KMS-11 (cell line): Measurements from ENCODE around the gene AUTS2.

Source experiments
- H2AFZ ChIP-seq: fragments of 200-600 bp; sonication (generic); 2 replicates; pipeline ENCODE4 v1.6.1; 2016; ENCODE audit warnings: antibody characterized with exemption, mixed run types, low read depth
- H3K27ac ChIP-seq: fragments of 200-600 bp; sonication (generic); 2 replicates; pipeline ENCODE4 v1.6.1; 2016; ENCODE audit warnings: mild to moderate bottlenecking, mixed run types
- H3K27me3 ChIP-seq: fragments of 200-600 bp; sonication (generic); 2 replicates; pipeline ENCODE4 v1.6.1; 2017; ENCODE audit warnings: mild to moderate bottlenecking, low read depth, mixed run types, moderate library complexity; ENCODE audit not compliant: insufficient read depth
- H3K36me3 ChIP-seq: fragments of 200-600 bp; sonication (generic); 2 replicates; pipeline ENCODE4 v1.6.1; 2017; ENCODE audit warnings: mild to moderate bottlenecking, mixed run types; ENCODE audit not compliant: insufficient read depth
- H3K4me1 ChIP-seq: fragments of 200-600 bp; sonication (generic); 2 replicates; pipeline ENCODE4 v1.6.1; 2016; ENCODE audit warnings: mild to moderate bottlenecking, low read depth, mixed run types; ENCODE audit not compliant: poor library complexity, severe bottlenecking
- H3K4me2 ChIP-seq: fragments of 200-600 bp; sonication (generic); 2 replicates; pipeline ENCODE4 v1.7.0; 2016; ENCODE audit warnings: mild to moderate bottlenecking, mixed run types
- H3K4me3 ChIP-seq: fragments of 200-600 bp; sonication (generic); IDR thresholded peaks from 2 replicates; pipeline ENCODE4 v1.6.1; 2017; ENCODE audit warnings: low read depth, low read length, mixed read lengths; ENCODE audit not compliant: insufficient read depth
- H3K79me2 ChIP-seq: fragments of 200-600 bp; sonication (generic); 2 replicates; pipeline ENCODE4 v1.6.1; 2016; ENCODE audit warnings: low read depth, mixed run types; ENCODE audit not compliant: insufficient read depth
- H3K9ac ChIP-seq: fragments of 200-600 bp; sonication (generic); 2 replicates; pipeline ENCODE4 v1.6.1; 2016; ENCODE audit warnings: mild to moderate bottlenecking, mixed run types
- H4K20me1 ChIP-seq: fragments of 200-600 bp; sonication (generic); 2 replicates; pipeline ENCODE4 v1.6.1; 2016; ENCODE audit warnings: mild to moderate bottlenecking, mixed run types; ENCODE audit not compliant: insufficient read depth
- TF ChIP-seq, protein P1 (sequence below): fragments of 200-600 bp; sonication (generic); conservative IDR thresholded peaks from 2 replicates; pipeline ENCODE4 v1.6.1; 2017; ENCODE audit warnings: low read depth, mild to moderate bottlenecking, antibody characterized with exemption, low read length, moderate library complexity, mixed read lengths

Gene AUTS2

DNA sequence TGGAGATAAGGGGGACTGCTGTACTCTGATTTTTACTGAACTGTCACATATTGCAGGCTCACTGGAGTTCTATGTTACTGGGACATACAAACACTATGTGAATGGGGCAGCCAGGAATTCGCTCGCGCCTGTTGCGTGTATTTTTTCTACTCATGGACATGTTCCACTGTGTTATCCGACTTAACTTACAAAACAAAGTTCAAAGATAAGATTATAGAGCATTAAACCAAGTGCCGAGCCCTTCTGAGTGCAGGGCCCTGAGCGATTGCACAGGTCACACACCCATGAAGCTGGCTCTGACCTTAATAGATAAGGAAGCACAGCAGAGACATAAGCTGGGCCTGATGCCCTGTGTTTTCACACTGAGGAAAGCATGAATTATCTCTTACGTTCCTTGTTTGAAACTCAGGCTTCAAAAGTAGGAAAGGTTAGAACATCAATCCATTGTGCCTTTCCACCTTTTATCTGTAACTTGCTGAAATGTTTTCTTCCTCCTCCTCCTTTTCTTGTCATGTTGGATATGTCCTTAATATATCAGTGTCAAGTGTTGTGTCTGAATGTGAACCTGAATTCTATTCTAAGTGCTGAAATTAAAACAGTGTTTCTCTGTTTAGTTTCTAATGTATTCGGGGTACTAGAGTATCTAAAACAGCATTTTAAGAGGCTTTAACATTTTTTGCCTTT is 273.8 kb downstream of the AUTS2 start:
- Histone ChIP-seq H3K27ac (no peak overlapping the region), H3K4me2 (no peak overlapping the region)

DNA sequence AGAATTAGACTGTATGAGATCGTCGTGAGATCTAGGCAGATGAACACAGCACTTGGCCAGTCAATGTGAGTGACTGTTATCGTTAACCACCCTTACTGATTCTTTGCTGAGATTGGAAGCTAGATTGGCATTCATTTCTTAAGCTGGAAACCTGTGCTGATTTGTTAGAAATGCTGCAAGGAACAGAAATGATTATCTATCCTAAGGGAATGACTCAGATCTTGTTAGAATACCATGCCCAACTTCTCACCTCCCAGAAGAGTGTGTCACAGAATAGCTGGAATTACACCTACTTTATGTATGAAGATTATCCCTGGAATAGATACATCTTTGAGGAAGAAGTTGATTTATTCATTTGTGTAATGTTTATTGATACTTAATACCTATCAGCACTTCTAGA is 275.2 kb downstream of the AUTS2 start:
- Histone ChIP-seq H3K4me2 (no peak overlapping the region), H3K27me3 (no peaks in the 10 kb centered on the region), H3K36me3 (no peaks in the 10 kb centered on the region), H4K20me1 (no peaks in the 10 kb centered on the region), H2AFZ (no peak overlapping the region), H3K79me2 (no peaks in the 10 kb centered on the region), H3K4me1 (no peaks in the 10 kb centered on the region), H3K4me3 (no peak overlapping the region), H3K27ac (no peak overlapping the region), H3K9ac (no peak overlapping the region)
- TF ChIP-seq, protein P1, sequence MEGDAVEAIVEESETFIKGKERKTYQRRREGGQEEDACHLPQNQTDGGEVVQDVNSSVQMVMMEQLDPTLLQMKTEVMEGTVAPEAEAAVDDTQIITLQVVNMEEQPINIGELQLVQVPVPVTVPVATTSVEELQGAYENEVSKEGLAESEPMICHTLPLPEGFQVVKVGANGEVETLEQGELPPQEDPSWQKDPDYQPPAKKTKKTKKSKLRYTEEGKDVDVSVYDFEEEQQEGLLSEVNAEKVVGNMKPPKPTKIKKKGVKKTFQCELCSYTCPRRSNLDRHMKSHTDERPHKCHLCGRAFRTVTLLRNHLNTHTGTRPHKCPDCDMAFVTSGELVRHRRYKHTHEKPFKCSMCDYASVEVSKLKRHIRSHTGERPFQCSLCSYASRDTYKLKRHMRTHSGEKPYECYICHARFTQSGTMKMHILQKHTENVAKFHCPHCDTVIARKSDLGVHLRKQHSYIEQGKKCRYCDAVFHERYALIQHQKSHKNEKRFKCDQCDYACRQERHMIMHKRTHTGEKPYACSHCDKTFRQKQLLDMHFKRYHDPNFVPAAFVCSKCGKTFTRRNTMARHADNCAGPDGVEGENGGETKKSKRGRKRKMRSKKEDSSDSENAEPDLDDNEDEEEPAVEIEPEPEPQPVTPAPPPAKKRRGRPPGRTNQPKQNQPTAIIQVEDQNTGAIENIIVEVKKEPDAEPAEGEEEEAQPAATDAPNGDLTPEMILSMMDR, result no peak

More for the DNA sequence above, 273.8 kb downstream of the AUTS2 start:
- Histone ChIP-seq H4K20me1 (no peaks in the 10 kb centered on the region), H3K9ac (no peak overlapping the region), H3K79me2 (no peaks in the 10 kb centered on the region), H3K4me3 (no peak overlapping the region), H2AFZ (no peak overlapping the region), H3K27me3 (no peaks in the 10 kb centered on the region), H3K4me1 (no peaks in the 10 kb centered on the region), H3K36me3 (no peaks in the 10 kb centered on the region)
- TF ChIP-seq, protein P1, result no peak

DNA sequence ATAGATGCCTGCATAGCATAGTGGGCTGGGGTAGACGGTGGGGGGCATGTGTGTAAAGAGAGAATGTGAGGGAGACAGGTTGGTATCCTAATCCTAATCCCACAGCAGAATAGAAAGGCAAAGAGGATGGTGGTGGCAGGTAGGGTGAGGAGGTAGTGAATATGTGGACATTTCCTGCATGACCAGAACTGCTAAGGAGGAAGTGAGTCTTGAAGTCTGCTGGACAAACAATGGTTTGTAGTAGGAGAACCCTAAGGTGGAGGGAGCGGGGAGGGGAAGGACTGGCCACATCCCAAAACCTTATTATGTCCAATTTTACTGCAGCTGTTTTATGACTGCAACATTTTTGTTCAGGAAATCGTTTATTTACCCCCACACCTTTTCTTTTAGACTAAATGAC is 279.7 kb downstream of the AUTS2 start:
- H3K4me3 ChIP-seq, result no peak overlapping the region
- H3K9ac ChIP-seq, result no peak overlapping the region
- no peak overlapping the region for H3K4me2 ChIP-seq
- H3K79me2 ChIP-seq, result no peaks in the 10 kb centered on the region
- H2AFZ ChIP-seq, result no peak overlapping the region
- H3K27ac ChIP-seq, result no peak overlapping the region
- H4K20me1 ChIP-seq, result no peaks in the 10 kb centered on the region
- H3K4me1 ChIP-seq, result no peaks in the 10 kb centered on the region
- H3K36me3 ChIP-seq, result no peaks in the 10 kb centered on the region
- no peaks in the 10 kb centered on the region for H3K27me3 ChIP-seq
- TF ChIP-seq, protein P1, result no peak

DNA sequence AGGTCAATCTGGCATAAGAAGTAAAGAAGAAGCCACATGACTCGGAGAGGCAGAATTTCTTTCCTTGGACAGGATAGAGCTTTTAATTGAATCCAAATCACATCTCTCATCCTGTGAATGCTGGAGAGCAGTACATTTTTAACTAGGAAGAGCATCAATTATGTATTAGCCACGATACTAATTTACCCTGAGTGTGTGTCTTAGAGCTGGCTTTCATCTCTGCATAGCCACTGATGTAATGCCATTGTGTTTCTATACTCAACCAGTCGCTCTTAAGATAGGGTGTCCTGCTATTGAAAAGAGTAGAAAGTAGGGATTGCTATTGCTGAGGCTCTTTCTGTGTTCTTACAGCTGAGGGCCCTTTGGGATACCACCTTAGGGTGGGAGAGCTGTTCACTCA is 280.3 kb downstream of the AUTS2 start:
- Histone ChIP-seq H3K4me2 (no peak overlapping the region), H4K20me1 (no peaks in the 10 kb centered on the region), H3K27me3 (no peaks in the 10 kb centered on the region), H3K4me3 (no peak overlapping the region), H3K27ac (no peak overlapping the region), H3K79me2 (no peaks in the 10 kb centered on the region), H3K9ac (no peak overlapping the region), H3K36me3 (no peaks in the 10 kb centered on the region), H2AFZ (no peak overlapping the region), H3K4me1 (no peaks in the 10 kb centered on the region)
- TF ChIP-seq, protein P1, result no peak
